ENCODE results near the gene FAM20B. TPM values are rescaled to one million over a fixed set of nuclear protein-coding genes. Genes with fewer than 3 reads are reported as not detected.

Gene FAM20B
- total RNA-seq, 2 donors from 2014 or later = 37.2 to 44.9 TPM

GRCh38 chr1:179104611-179105250 lies 79.0 kb downstream of the FAM20B start:
- ATAC-seq (ENCODE audit: insufficient number of reproducible peaks, low FRiP score, low read depth) (no peak), DNase-seq (ENCODE audit: low spot score) (no peak)
- Histone ChIP-seq H3K9me3 (no peaks in the 10 kb centered on the region), H3K4me1 (ENCODE audit: control insufficient read depth in 1 of 2, low read depth in 2 of 2) (no peaks in the 10 kb centered on the region), H3K27ac (no peak overlapping the region), H3K27me3 (replicated peaks; ENCODE audit: insufficient read depth) (no peaks in the 10 kb centered on the region), H3K36me3 (peaks cover 18% of the 10 kb centered on the region), H3K4me3 (no peak overlapping the region)
- TF ChIP-seq CTCF (IDR thresholded peaks at IDR 0.05) = no peak

GRCh38 chr1:179105393-179105792 lies 79.7 kb downstream of the FAM20B start:
- Histone ChIP-seq H3K27ac (no peak overlapping the region), H3K4me3 (no peak overlapping the region), H3K9me3 (no peaks in the 10 kb centered on the region), H3K36me3 (peaks cover 24% of the 10 kb centered on the region), H3K27me3 (replicated peaks; ENCODE audit: insufficient read depth) (no peaks in the 10 kb centered on the region), H3K4me1 (ENCODE audit: control insufficient read depth in 1 of 2, low read depth in 2 of 2) (no peaks in the 10 kb centered on the region)
- no peak for TF ChIP-seq CTCF (IDR thresholded peaks at IDR 0.05)
- no peak for DNase-seq (ENCODE audit: low spot score)
- ATAC-seq (ENCODE audit: insufficient number of reproducible peaks, low FRiP score, low read depth) = no peak

- TF ChIP-seq CTCF (IDR thresholded peaks at IDR 0.05) = no peak
- Histone ChIP-seq H3K36me3 (peaks cover 43% of the 10 kb centered on the region), H3K27ac (no peak overlapping the region), H3K4me1 (ENCODE audit: control insufficient read depth in 1 of 2, low read depth in 2 of 2) (no peaks in the 10 kb centered on the region), H3K9me3 (no peaks in the 10 kb centered on the region), H3K27me3 (replicated peaks; ENCODE audit: insufficient read depth) (no peaks in the 10 kb centered on the region), H3K4me3 (no peak overlapping the region)
- ATAC-seq (ENCODE audit: insufficient number of reproducible peaks, low FRiP score, low read depth) = no peak
- no peak for DNase-seq (ENCODE audit: low spot score)
Measured at GRCh38 chr1:179107706-179108629, 82.3 kb downstream of the FAM20B start.

- no peaks in the 10 kb centered on the region for H3K4me1 ChIP-seq (ENCODE audit: control insufficient read depth in 1 of 2, low read depth in 2 of 2)
- H3K27me3 ChIP-seq (replicated peaks; ENCODE audit: insufficient read depth) = no peaks in the 10 kb centered on the region
- TF ChIP-seq CTCF (IDR thresholded peaks at IDR 0.05) = no peak
- DNase-seq (ENCODE audit: low spot score) (no peak), ATAC-seq (ENCODE audit: insufficient number of reproducible peaks, low FRiP score, low read depth) (no peak)
- H3K36me3 ChIP-seq = peaks cover 43% of the 10 kb centered on the region
- no peak overlapping the region for H3K27ac ChIP-seq
- H3K4me3 ChIP-seq = no peak overlapping the region
- H3K9me3 ChIP-seq = no peaks in the 10 kb centered on the region
Measured at GRCh38 chr1:179108644-179109043, 83.0 kb downstream of the FAM20B start.

GRCh38 chr1:179115181-179115580 lies 89.5 kb downstream of the FAM20B start:
- H3K36me3 ChIP-seq = peaks cover 24% of the 10 kb centered on the region
- no peak overlapping the region for H3K27ac ChIP-seq
- H3K9me3 ChIP-seq = no peaks in the 10 kb centered on the region
- no peaks in the 10 kb centered on the region for H3K4me1 ChIP-seq (ENCODE audit: control insufficient read depth in 1 of 2, low read depth in 2 of 2)
- no peak for DNase-seq (ENCODE audit: low spot score)
- no peak for TF ChIP-seq CTCF (IDR thresholded peaks at IDR 0.05)
- H3K27me3 ChIP-seq (replicated peaks; ENCODE audit: insufficient read depth) = no peaks in the 10 kb centered on the region
- no peak overlapping the region for H3K4me3 ChIP-seq
- no peak for ATAC-seq (ENCODE audit: insufficient number of reproducible peaks, low FRiP score, low read depth)
